Mucosa of gallbladder (tissue), 1 donor: ENCODE data around the gene FAM20A. TPM values are rescaled to one million over a fixed set of nuclear protein-coding genes. Genes with fewer than 3 reads are reported as not detected.

Experiments
- DNase-seq: peaks from one replicate; pipeline ENCODE4 v3.0.0-alpha.2; 2020; ENCODE audit warnings: low spot score
- total RNA-seq: library from RNA; stranded (reverse); gene quantifications from one replicate; pipeline ENCODE4 v1.2.1, GENCODE V29; 2021
- donor health status: DM: no; HTN: no; CAD: no.

FAM20A gene
- 7.4 TPM for total RNA-seq

- DNase-seq = no peak
Measured at GRCh38 chr17:68600931-68601564, at the start of gene FAM20A. Gene FAM20A (minus strand): TSS chr17:68601367. CDS start chr17:68600666, 701 bp downstream.

DNA sequence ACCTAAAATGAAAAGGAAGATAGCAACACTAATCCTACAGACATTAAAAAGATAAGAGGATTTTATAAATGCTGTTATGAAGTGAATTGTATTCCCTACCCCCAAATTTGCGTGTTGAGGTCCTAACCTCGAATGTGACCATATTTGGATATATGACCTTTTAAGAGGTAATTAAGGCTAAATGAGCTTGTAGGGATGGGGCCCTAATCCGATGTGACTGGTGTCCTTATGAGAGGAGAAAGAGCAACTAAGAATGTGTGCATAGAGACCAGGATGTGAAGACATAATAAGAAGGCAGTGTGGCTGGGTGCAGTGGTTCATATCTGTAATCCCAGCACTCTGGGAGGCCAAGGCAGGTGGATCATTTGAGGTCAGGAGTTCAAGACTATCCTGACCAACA lies 48.2 kb upstream of the FAM20A start:
- DNase-seq = no peak

- DNase-seq = no peak
Measured at GRCh38 chr17:68646626-68647526, 45.7 kb upstream of the FAM20A start.

GRCh38 chr17:68642118-68642412 lies 40.9 kb upstream of the FAM20A start:
- DNase-seq = no peak

- DNase-seq = no peak
Measured at GRCh38 chr17:68641276-68642117, 40.3 kb upstream of the FAM20A start.

- DNase-seq = no peak
Measured at GRCh38 chr17:68640242-68640989, 39.2 kb upstream of the FAM20A start.

GRCh38 chr17:68634345-68634876 lies 33.2 kb upstream of the FAM20A start:
- no peak for DNase-seq

DNA sequence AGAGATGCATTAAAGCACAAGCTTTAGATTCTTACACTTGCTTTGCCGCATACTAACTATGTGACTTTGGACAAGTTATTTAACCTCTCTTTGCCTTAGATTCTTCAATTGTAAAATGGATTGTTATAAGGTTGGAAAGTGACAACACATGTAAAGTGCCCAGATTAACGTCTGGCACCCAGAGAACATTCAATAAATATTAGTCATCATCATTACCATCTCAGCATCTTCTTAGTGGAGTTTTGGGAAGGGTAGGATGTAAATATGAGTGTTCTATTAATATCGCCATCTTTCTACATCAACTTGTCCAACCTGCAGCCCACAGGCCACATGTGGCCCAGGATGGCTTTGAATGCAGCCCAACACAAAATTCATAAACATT lies 27.4 kb upstream of the FAM20A start:
- no peak for DNase-seq

- peak; percentile 11 for DNase-seq
Measured at GRCh38 chr17:68627956-68628575, 26.9 kb upstream of the FAM20A start.

- no peak for DNase-seq
Measured at GRCh38 chr17:68624381-68624780, 23.2 kb upstream of the FAM20A start.

DNA sequence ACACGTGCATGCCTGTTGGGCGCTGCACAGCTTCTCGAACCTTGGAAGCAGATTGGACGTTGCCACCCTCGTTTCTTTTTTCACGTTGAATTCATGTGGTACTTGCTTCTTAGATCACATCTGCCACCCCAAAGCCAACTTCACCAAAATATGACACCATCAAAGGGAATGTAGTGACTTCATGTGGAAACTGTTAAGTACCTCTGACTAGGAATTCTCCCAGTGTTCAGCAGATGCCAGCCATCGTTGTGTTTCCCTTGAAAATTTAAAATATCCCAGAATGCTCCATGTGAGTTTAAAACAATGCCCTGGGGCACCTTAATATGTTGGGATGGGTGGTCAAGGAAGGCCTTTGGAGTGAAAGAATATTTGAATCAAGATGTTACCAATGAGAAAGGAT lies 22.6 kb upstream of the FAM20A start:
- DNase-seq = no peak

- DNase-seq = no peak
Measured at GRCh38 chr17:68622423-68622822, 21.3 kb upstream of the FAM20A start.

DNA sequence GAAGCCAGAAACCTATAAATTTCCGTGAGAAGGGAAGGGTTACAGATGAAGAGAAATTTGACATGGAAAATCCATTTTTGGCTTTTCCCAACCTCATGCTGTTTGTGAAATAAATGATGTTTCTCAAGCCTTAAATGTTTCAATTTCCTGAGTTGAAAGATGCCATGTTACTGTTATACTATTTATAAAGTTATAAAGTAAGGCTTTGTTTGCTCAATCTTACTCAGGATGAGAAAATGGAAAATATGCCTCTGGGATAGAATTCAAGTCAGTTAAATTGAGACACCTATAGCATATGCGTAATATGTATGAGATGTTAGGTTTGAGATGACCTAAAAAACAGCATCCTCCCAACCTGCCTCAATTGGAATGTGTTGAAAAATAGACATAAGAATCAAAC lies 19.9 kb upstream of the FAM20A start:
- DNase-seq = no peak

GRCh38 chr17:68616334-68616733 lies 15.2 kb upstream of the FAM20A start:
- no peak for DNase-seq

DNA sequence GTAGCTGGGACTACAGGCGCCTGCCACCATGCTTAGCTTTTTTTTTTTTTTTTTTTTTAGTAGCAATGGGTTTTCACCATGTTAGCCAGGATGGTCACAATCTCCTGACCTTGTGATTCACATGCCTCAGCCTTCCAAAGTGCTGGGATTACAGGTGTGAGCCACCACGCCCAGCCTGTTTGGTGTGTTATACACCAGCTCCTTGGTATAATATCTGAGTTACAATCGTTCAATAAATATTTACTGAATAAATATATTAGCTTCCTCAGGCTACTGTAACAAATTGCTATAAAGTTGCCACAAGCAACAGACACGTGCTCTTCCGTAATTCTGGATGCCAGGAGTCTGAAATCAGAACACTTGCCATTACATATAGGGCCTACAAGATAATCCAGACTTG lies 13.6 kb upstream of the FAM20A start:
- DNase-seq = no peak

DNA sequence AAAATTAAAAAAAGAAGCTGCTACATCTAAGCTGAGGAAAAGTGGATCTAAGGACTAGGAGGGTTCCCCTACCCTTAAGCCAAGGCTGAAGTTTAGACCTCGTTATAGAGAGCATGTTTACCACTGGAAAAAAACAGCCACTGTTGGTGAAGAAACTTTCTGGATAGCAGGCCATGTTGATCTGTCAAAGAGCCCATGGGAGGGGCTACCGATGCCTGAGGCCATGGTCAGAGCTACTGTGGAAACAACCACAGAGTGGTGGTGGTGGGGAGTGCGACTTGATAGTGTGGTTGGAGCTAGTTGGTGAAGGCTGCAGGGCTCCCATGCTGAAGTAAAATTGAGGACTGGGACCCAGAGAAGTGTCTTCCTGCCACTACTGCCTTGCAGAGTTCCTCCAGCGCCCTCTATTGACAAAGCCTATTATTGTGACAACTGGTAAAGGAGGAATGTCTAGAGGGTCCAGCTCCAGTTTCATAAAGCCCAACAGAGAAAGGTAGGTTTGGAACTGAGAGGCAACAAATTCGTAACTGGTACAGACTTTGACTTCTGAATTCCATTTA lies 12.7 kb upstream of the FAM20A start:
- peak; percentile 62 for DNase-seq

DNA sequence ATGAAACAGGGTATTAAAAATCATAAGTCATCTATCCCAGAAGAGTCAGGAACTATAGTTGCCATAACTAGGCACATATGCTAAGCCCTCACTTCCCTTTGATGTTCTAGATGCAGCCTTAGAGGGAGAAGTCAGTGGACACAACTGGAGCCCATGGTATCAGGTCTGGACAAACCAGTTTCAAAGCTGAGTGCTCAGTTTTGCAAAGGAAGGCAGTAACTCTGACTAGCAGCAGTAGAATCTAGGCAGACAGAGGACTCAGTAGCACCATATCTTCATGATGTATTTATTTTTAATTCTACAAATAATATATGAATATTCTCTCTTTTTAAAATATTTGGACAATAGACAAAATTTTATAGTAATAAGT lies 11.7 kb upstream of the FAM20A start:
- DNase-seq = no peak

GRCh38 chr17:68612209-68612922 lies 11.2 kb upstream of the FAM20A start:
- no peak for DNase-seq

DNA sequence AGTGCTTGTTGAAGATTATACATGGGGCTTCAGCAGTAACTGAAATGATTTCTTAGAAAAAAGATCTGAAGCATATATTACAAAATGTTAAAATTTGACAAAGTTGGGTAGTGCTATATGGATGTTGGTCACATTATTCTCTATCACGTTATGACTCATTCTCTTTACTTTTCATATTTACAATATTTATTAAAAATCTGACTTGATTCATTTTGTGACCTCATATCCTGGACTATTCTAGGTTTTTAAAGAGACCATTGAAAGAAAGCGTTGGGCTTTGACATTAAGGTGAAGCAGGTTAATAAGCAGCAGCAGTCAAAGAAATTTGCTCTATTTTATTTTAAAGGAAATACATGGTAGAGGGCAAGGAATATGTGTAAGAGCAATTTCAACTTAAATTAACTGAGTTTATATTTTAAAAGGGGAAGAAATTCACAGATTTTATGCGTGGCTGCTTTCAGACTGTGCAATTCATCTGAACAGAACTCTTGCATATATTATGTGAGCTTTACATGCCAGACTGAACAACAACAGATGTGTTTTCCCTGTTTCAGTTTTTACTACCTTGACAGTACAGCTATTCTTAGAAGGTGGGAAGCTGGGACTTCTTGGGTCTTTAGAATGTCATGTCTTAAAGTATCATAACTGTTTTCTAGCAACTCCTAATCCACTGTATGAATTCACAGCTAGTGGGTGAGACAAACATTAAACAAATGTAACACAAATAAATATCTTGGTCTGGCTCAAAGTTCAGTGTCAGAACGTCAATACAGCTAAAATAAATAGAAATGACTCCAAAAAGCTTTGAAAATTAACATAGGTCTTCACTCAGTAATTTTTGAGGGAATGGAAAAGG lies 10.4 kb upstream of the FAM20A start:
- DNase-seq = no peak
